Transverse colon (tissue), 4 donors: ENCODE data around the gene CYP4F8. TPM values are rescaled to one million over a fixed set of nuclear protein-coding genes. Genes with fewer than 3 reads are reported as not detected.

ENCODE experiments used
- DNase-seq: peaks from one replicate; pipeline ENCODE4 v3.0.0-alpha.2; 2019
- H3K27ac ChIP-seq, 4 donors: fragments of 200-600 bp; sonication (generic); 2 replicates each; pipeline ENCODE4 v1.5.1; 2016 to 2018; ENCODE audit warnings: inconsistent platforms in 4 of 4
- H3K27me3 ChIP-seq: fragments of 200-600 bp; sonication (generic); 2 replicates; pipeline ENCODE4 v1.5.1; 2017; ENCODE audit warnings: inconsistent platforms
- H3K36me3 ChIP-seq, 4 donors: fragments of 200-600 bp; sonication (generic); 2 replicates each; pipeline ENCODE4 v1.5.1; 2017 to 2019; ENCODE audit warnings: inconsistent platforms in 4 of 4
- H3K4me1 ChIP-seq, 4 donors: fragments of 200-600 bp; sonication (generic); 2 replicates each; pipeline ENCODE4 v1.5.1; 2017 to 2020; ENCODE audit warnings: inconsistent platforms in 4 of 4
- H3K4me3 ChIP-seq, 4 donors: fragments of 200-600 bp; sonication (generic); 1 replicate in 1 of 4; 2 replicates in 3 of 4; pipeline versions ENCODE4 v1.5.1 to v1.6.1; 2017 to 2019; ENCODE audit warnings: inconsistent platforms in 4 of 4
- H3K9me3 ChIP-seq, 2 donors: fragments of 200-600 bp; sonication (generic); 2 replicates each; pipeline ENCODE4 v1.5.1; 2017 to 2019; ENCODE audit warnings: inconsistent platforms in 2 of 2
- EP300 ChIP-seq: sonication (generic); formaldehyde crosslinking; IDR thresholded peaks from one replicate; pipeline ENCODE4 v1.6.1; 2017; ENCODE audit warnings: antibody characterized with exemption, low read depth
- POLR2A ChIP-seq: fragments of 450-650 bp; IDR thresholded peaks from one replicate; pipeline ENCODE4 v1.6.1; 2016; ENCODE audit warnings: antibody characterized with exemption, mild to moderate bottlenecking, moderate library complexity
- POLR2AphosphoS5 ChIP-seq, 3 donors: sonication (generic); formaldehyde crosslinking; IDR thresholded peaks; one replicate each; pipeline ENCODE4 v1.6.1; 2016; ENCODE audit warnings: antibody characterized with exemption in 3 of 3
- WGBS, 2 donors: methylation state at CpG; one replicate each; pipeline ENCODE4 v1.1.5; 2018; ENCODE audit warnings: low coverage in 1 of 2; 5-methylcytosine and 5-hydroxymethylcytosine counted together
- in situ Hi-C, 4 donors: fragments of 200-750 bp; cut with MboI; loops; one replicate each; pipeline versions ENCODE4 v1.15.0 to v1.15.1; 2017; ENCODE audit warnings: low sequenced_read_pairs in 3 of 4, low pct_ligation_motif_present in 1 of 4, low pct_unique_long_range_greater_than_20kb in 1 of 4
- intact Hi-C: fragments of 100-400 bp; cut with DNase I; formaldehyde crosslinking; loops from one replicate; pipeline ENCODE4 v1.15.1; 2023; ENCODE audit warnings: low total_unique reads
- total RNA-seq, 4 donors: library from RNA; depleted of rRNA; stranded (reverse); fragments of >200 nt; gene quantifications; one replicate each; pipeline ENCODE4 v1.1.0, GENCODE V29; 2016
- TF ChIP-seq, protein P1 (sequence below), 5 experiments: fragments of 200-600 bp in 3 of 5; fragments of 450-650 bp in 2 of 5; sonication (generic) in 3 of 5; IDR thresholded peaks; 1 replicate in 2 of 5; 2 replicates in 3 of 5; pipeline ENCODE4 v1.5.1; 2016 to 2017; ENCODE audit warnings: antibody characterized with exemption in 5 of 5, inconsistent platforms in 3 of 5, mild to moderate bottlenecking in 2 of 5, moderate library complexity in 1 of 5

Gene CYP4F8
- total RNA-seq, 4 donors from 2014 or later, result not detected

DNA sequence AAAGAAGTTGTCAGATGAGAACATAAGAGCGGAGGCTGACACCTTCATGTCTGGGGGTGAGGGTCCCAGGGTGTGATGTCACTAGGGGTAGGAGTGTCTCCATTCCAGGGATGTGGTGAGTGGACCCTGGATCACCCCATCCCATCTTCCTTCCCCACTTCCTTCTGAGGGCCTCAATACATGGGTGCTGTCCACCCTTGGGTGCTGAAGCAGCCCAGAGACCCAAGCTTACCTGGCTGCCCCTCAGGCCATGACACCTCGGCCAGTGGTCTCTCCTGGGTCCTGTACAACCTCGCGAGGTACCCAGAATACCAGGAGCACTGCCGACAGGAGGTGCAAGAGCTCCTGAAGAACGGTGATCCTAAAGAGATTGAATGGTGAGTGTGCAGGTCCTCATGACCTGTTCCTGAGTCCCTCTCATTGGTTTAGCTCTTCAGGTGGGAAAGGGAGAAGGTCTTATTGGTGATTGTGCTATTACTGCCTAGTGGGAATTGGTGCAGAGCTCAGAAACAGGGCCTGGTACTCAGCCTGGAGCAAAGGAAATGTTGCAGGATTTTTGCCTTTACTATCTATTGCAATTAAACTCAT, 37.7 kb upstream of the CYP4F8 start:
- H3K4me3 ChIP-seq, result no peak overlapping the region
- in situ Hi-C loops, result no loop called here
- no peaks in the 10 kb centered on the region for H3K27me3 ChIP-seq
- no peak for TF ChIP-seq EP300
- no peak for TF ChIP-seq POLR2AphosphoS5 (IDR thresholded peaks at IDR 0.05)
- 80% methylated on average over 6 of the region's 6 CpGs; no CpG with 5 or more reads in 1 of the 2 donors for WGBS, 2 donors
- no peak for DNase-seq
- no peaks in the 10 kb centered on the region for H3K4me1 ChIP-seq
- H3K36me3 ChIP-seq, result no peaks in the 10 kb centered on the region
- intact Hi-C loops, result no loop called here
- H3K27ac ChIP-seq, result no peak overlapping the region
- H3K9me3 ChIP-seq, result no peaks in the 10 kb centered on the region

- H3K4me1 ChIP-seq, result peaks cover 0 to 7% (median 0%) of the 10 kb centered on the region in 4 donors
- 86% methylated on average over 11 of the region's 12 CpGs; no CpG with 5 or more reads in 1 of the 2 donors for WGBS, 2 donors
- intact Hi-C loops (no loop called here), in situ Hi-C loops (no loop called here)
- TF ChIP-seq, protein P1, sequence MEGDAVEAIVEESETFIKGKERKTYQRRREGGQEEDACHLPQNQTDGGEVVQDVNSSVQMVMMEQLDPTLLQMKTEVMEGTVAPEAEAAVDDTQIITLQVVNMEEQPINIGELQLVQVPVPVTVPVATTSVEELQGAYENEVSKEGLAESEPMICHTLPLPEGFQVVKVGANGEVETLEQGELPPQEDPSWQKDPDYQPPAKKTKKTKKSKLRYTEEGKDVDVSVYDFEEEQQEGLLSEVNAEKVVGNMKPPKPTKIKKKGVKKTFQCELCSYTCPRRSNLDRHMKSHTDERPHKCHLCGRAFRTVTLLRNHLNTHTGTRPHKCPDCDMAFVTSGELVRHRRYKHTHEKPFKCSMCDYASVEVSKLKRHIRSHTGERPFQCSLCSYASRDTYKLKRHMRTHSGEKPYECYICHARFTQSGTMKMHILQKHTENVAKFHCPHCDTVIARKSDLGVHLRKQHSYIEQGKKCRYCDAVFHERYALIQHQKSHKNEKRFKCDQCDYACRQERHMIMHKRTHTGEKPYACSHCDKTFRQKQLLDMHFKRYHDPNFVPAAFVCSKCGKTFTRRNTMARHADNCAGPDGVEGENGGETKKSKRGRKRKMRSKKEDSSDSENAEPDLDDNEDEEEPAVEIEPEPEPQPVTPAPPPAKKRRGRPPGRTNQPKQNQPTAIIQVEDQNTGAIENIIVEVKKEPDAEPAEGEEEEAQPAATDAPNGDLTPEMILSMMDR (IDR thresholded peaks at IDR 0.05), result no peak
- TF ChIP-seq POLR2A (no peak), POLR2AphosphoS5 (IDR thresholded peaks at IDR 0.05) (no peak), EP300 (no peak)
- H3K4me3 ChIP-seq, result no peak overlapping the region
- H3K9me3 ChIP-seq, result no peaks in the 10 kb centered on the region
- H3K27me3 ChIP-seq, result peaks cover 15% of the 10 kb centered on the region
- no peaks in the 10 kb centered on the region for H3K36me3 ChIP-seq
- no peak for DNase-seq
- H3K27ac ChIP-seq, result no peak overlapping the region
Observed at GRCh38 chr19:15583346-15583745, 31.7 kb upstream of the CYP4F8 start.

GRCh38 chr19:15584095-15584494, 30.9 kb upstream of the CYP4F8 start:
- Histone ChIP-seq H3K27me3 (peaks cover 15% of the 10 kb centered on the region), H3K4me1 (peaks cover 0 to 7% (median 0%) of the 10 kb centered on the region in 4 donors), H3K27ac (no peak overlapping the region), H3K4me3 (no peak overlapping the region), H3K9me3 (no peaks in the 10 kb centered on the region), H3K36me3 (no peaks in the 10 kb centered on the region)
- no peak for DNase-seq
- in situ Hi-C loops, result no loop called here
- whole genome bisulfite sequencing, 2 donors, result 40% methylated on average over 10 of the region's 10 CpGs; no CpG with 5 or more reads in 1 of the 2 donors
- intact Hi-C loops, result no loop called here
- TF ChIP-seq POLR2A (no peak), EP300 (no peak), POLR2AphosphoS5 (IDR thresholded peaks at IDR 0.05) (no peak)
- TF ChIP-seq, protein P1 (IDR thresholded peaks at IDR 0.05), result no peak

DNA sequence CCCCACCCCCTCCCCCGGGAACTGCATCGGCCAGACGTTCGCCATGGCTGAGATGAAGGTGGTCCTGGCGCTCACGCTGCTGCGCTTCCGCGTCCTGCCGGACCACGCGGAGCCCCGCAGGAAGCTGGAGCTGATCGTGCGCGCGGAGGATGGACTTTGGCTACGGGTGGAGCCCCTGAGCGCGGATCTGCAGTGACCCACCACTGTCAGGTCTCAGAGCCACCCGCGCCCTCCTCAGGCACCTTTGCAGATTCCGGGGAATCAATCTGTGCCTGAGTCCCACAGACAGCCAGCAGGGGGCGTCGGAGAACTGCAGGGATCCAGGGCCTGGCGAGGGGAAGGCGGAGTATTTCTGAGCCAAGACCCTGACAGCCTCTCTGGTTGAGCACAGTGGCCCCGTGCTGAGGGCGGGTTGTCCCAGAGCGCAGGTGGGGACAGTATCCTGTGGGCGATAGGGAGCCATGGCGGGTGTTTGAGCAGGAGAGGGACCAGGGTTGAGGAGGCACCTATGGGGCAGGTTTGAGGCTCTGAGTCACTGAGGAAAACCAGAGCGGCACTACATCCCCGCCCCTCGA, 30.4 kb upstream of the CYP4F8 start:
- intact Hi-C loops, result no loop called here

More for the DNA sequence above, 30.4 kb upstream of the CYP4F8 start:
- no peaks in the 10 kb centered on the region for H3K36me3 ChIP-seq
- peaks cover 0 to 7% (median 0%) of the 10 kb centered on the region in 4 donors for H3K4me1 ChIP-seq
- no peak overlapping the region for H3K27ac ChIP-seq
- no peaks in the 10 kb centered on the region for H3K9me3 ChIP-seq
- in situ Hi-C loops, result no loop called here
- DNase-seq, result peak; percentile 82
- WGBS, 2 donors, result 0 to 12% methylated on average over 4 to 20 of the region's 35 CpGs
- H3K4me3 ChIP-seq, result no peak overlapping the region
- peaks cover 15% of the 10 kb centered on the region for H3K27me3 ChIP-seq
- TF ChIP-seq, protein P1 (IDR thresholded peaks at IDR 0.05), result peak; percentile 78 to 94 (median 88)
- TF ChIP-seq POLR2A, result no peak
